Epidermal melanocyte (primary cell): ENCODE measurements around the gene MYO18B.
A peak's percentile ranks its signal among the peaks of the same experiment; 100 is the strongest.

Experiments
- DNase-seq: peaks from one replicate; pipeline ENCODE4 v3.0.0; 2011; ENCODE audit warnings: low spot score; ENCODE audit not compliant: insufficient read length

The MYO18B gene

GRCh38 chr22:25714070-25714469, 27.9 kb upstream of the MYO18B start:
- no peak for DNase-seq

GRCh38 chr22:25714739-25715138, 27.2 kb upstream of the MYO18B start:
- DNase-seq = no peak

- no peak for DNase-seq
These were observed 25.4 kb upstream of the MYO18B start for GRCh38 chr22:25716637-25717036.

- DNase-seq = no peak
These were observed 23.7 kb upstream of the MYO18B start for GRCh38 chr22:25718135-25718840.

- no peak for DNase-seq
These were observed 19.8 kb upstream of the MYO18B start for GRCh38 chr22:25722223-25722622.

GRCh38 chr22:25722626-25723025, 19.4 kb upstream of the MYO18B start:
- no peak for DNase-seq

DNA sequence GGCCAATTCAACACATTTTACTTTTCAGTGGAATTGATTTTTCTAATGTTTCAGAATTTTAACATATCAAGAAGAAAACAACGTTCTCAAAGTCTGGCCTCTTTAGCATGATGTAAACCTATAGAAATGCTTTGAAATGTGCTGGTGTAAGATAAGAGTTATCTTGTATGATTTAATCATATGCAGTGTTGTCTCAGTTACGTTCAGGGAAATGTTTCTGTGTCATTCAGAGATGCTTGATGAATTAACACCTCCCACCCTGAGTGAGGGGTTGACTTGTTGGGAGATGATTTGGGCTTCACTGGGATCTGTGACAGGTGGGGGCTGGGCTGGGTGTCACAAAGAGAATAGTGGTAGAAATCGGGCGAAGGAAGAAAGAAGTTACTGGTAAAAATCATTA, 15.7 kb upstream of the MYO18B start:
- DNase-seq = no peak

GRCh38 chr22:25728071-25728470, 13.9 kb upstream of the MYO18B start:
- no peak for DNase-seq

- DNase-seq = no peak
These were observed 12.7 kb upstream of the MYO18B start for GRCh38 chr22:25729016-25729995.

- no peak for DNase-seq
These were observed 6.3 kb upstream of the MYO18B start for GRCh38 chr22:25735650-25736049.

- no peak for DNase-seq
These were observed 5.5 kb upstream of the MYO18B start for GRCh38 chr22:25736378-25737011.

GRCh38 chr22:25739659-25740344, 2.2 kb upstream of the MYO18B start:
- no peak for DNase-seq

DNA sequence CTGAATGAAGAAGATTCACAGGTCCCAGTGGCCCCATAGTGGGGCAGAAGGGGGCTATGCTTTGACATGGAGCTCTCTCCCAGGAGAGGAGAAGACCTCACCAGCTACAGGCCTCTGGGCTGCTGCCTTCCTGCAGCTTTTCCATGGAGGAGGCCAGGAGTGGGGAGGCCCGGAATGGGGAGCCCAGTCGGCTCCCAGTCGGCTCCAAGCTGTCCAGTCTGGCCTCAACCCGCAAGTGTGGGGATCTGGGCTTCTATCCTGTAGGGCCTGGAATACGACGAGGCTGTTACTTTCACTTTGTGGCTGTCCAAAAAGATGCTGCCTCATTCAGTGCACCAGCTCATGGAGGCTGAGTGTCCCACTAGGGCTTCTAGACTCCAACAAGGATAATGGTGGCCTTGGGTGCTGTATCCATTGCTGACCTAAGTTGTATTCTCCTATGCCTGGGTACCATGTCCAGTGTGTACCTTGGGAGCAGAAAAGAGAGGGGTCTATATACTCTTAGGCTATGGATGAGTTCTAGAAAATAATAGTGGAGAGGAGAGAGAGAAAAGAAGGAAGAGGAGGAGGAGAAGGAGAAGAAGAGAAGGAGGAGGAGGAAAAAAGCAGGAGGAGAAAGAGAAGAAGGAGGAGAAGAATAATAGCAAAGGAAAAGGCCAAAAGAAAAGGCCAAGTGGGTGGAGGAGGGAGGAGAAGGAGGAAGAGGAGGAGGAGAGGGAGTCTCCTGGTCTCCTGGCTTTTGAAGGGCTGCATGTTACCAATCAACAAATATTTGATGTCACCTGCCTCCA, 1.1 kb downstream of the MYO18B start:
- no peak for DNase-seq

- no peak for DNase-seq
These were observed 2.7 kb downstream of the MYO18B start for GRCh38 chr22:25744694-25745093.

DNA sequence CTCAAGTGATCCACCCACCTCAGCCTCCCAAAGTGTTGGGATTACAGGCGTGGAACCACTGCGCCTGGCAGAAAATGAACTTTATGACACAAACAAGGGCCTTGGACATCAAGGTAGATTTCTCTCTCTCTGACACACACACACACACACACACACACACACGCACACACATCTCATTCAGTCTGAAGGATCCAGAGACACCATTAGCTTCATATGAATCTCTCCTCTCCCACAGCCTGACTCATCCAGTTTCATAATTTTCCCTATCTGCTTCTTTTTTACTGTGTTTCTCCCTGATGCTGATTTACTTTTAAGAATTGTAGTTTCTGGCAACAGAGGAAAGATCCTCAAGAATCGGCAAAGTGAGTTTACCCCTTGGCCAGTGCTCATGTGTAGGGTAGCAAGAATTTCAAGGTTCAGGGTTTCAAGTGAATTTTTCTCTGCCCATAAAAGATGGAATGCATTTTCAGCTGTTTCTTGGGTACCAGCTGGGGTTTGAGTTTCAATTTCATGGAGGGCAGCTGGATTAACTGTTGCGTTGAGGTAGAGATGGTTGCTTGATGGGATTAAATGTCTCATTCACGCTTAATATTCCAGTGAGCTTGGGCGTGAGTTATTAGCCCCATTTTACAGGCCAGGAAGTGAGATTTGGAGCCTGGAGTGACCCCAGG, 3.5 kb downstream of the MYO18B start:
- no peak for DNase-seq

- DNase-seq = no peak
These were observed 4.0 kb downstream of the MYO18B start for GRCh38 chr22:25746012-25746373.

GRCh38 chr22:25747245-25747944, 5.4 kb downstream of the MYO18B start:
- peak; percentile 39 for DNase-seq

DNA sequence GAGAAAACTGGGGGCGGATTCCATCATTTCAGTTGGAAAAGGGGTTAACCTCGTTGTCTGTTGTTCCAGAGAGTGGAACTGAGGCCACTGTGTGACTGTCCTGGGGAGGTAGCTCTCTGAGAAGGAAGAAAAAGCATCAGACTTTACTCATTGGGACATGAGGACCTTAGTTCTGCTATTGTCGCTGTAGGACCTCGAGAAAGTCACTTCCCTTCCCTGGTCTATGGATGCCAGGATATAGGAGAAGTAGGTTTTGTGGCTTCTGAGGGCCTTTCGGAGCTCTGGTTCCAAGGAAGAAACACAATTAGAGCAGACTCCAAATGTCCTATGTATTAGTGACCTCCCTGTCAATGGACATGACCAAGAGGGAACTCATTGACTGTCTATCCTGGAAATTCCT, 6.2 kb downstream of the MYO18B start:
- no peak for DNase-seq

GRCh38 chr22:25748704-25749103, 6.7 kb downstream of the MYO18B start:
- DNase-seq = no peak
